Activated CD4-positive, CD25-positive, alpha-beta regulatory T cell (primary cell): ENCODE results near the gene C15orf61.

Source experiments
- DNase-seq, 4 experiments: peaks; one replicate each; lab custom pipeline; 2025; lab: John Stamatoyannopoulos, UW

Gene C15orf61

GRCh38 chr15:67521029-67521782 lies at the start of gene C15orf61:
TSS of gene C15orf61 (plus strand) at chr15:67521131. CDS start at chr15:67521249, 118 bp downstream.
- peak; percentile 59 to 75 (median 68) for DNase-seq

GRCh38 chr15:67472957-67473356 lies 48.0 kb upstream of the C15orf61 start:
- no peak for DNase-seq

GRCh38 chr15:67474405-67475110 lies 46.4 kb upstream of the C15orf61 start:
- no peak for DNase-seq

GRCh38 chr15:67479781-67480505 lies 41.0 kb upstream of the C15orf61 start:
- DNase-seq, result no peak

- DNase-seq, result no peak
Measured at GRCh38 chr15:67480741-67481140, 40.2 kb upstream of the C15orf61 start.

GRCh38 chr15:67481680-67482079 lies 39.3 kb upstream of the C15orf61 start:
- DNase-seq, result no peak

- DNase-seq, result no peak
Measured at GRCh38 chr15:67495585-67495984, 25.3 kb upstream of the C15orf61 start.

GRCh38 chr15:67501177-67501835 lies 19.6 kb upstream of the C15orf61 start:
- DNase-seq, result no peak

GRCh38 chr15:67501836-67502461 lies 19.0 kb upstream of the C15orf61 start:
- no peak for DNase-seq

- no peak for DNase-seq
Measured at GRCh38 chr15:67504056-67504455, 16.9 kb upstream of the C15orf61 start.

- no peak for DNase-seq
Measured at GRCh38 chr15:67504796-67505195, 16.1 kb upstream of the C15orf61 start.

GRCh38 chr15:67505675-67506572 lies 15.0 kb upstream of the C15orf61 start:
- DNase-seq, result no peak

- no peak for DNase-seq
Measured at GRCh38 chr15:67506775-67507747, 13.9 kb upstream of the C15orf61 start.

- no peak for DNase-seq
Measured at GRCh38 chr15:67508407-67508806, 12.5 kb upstream of the C15orf61 start.

GRCh38 chr15:67509918-67510317 lies 11.0 kb upstream of the C15orf61 start:
- no peak for DNase-seq

GRCh38 chr15:67510597-67511190 lies 10.2 kb upstream of the C15orf61 start:
- DNase-seq, result no peak

GRCh38 chr15:67511606-67512005 lies 9.3 kb upstream of the C15orf61 start:
- no peak for DNase-seq

- no peak for DNase-seq
Measured at GRCh38 chr15:67512140-67512539, 8.8 kb upstream of the C15orf61 start.
